Coronary artery (tissue), 2 donors: ENCODE measurements around the gene NUTM1.

Source experiments
- DNase-seq: peaks from one replicate; pipeline ENCODE4 v3.0.0-alpha.2; 2017; ENCODE audit warnings: low spot score
- H3K27ac ChIP-seq, 2 donors: fragments of 200-600 bp; sonication (generic); one replicate each; pipeline ENCODE4 v1.5.1; 2016 to 2019
- H3K4me3 ChIP-seq: fragments of 200-600 bp; sonication (generic); 2 replicates; pipeline ENCODE4 v1.5.1; 2016; ENCODE audit warnings: mild to moderate bottlenecking, moderate library complexity
- TF ChIP-seq, protein P1 (sequence below): fragments of 200-600 bp; sonication (generic); IDR thresholded peaks from one replicate; pipeline ENCODE4 v1.5.1; 2019; ENCODE audit warnings: antibody characterized with exemption

The NUTM1 gene

DNA sequence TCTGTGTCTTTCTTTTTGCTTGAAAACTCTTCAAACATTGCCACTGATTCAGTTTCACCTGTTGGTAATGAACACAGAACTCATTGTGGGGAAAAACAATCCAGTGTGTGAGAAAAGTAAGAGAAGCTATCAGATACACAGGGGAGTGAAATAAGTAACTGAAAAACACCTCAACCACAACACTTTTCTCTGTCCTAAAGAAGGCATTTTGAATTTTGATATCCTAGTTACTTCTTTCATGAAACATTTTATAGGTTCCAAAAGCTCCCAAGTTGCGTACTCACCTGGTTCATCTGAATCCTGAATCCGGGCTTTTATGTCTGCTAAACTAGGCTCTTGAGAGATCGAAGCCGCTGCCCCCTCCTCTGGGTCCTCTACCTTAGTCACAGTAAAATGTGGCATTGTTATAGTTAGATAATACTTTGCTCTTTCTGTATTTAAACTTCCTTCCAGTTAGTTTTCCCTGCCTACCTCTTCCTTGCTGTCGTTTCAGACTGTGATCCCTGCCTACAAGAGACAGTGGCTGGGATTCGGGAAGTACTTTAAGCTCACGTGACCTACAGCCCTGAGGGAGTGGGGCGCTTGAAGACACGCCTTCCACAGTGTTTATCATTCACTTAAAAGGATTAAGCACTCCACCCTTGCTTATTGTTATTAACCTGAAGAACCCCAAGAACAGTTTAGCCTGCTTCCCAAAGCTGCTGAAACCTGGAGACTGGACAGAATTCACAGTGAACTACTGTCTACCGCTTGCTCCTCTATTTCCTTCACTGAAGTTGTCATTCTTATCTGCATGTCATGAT is 24.6 kb upstream of the NUTM1 start:
- DNase-seq, result no peak
- TF ChIP-seq, protein P1, sequence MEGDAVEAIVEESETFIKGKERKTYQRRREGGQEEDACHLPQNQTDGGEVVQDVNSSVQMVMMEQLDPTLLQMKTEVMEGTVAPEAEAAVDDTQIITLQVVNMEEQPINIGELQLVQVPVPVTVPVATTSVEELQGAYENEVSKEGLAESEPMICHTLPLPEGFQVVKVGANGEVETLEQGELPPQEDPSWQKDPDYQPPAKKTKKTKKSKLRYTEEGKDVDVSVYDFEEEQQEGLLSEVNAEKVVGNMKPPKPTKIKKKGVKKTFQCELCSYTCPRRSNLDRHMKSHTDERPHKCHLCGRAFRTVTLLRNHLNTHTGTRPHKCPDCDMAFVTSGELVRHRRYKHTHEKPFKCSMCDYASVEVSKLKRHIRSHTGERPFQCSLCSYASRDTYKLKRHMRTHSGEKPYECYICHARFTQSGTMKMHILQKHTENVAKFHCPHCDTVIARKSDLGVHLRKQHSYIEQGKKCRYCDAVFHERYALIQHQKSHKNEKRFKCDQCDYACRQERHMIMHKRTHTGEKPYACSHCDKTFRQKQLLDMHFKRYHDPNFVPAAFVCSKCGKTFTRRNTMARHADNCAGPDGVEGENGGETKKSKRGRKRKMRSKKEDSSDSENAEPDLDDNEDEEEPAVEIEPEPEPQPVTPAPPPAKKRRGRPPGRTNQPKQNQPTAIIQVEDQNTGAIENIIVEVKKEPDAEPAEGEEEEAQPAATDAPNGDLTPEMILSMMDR, result no peak
- H3K27ac ChIP-seq, result no peak overlapping the region
- peak overlapping the region; percentile 58 for H3K4me3 ChIP-seq

DNA sequence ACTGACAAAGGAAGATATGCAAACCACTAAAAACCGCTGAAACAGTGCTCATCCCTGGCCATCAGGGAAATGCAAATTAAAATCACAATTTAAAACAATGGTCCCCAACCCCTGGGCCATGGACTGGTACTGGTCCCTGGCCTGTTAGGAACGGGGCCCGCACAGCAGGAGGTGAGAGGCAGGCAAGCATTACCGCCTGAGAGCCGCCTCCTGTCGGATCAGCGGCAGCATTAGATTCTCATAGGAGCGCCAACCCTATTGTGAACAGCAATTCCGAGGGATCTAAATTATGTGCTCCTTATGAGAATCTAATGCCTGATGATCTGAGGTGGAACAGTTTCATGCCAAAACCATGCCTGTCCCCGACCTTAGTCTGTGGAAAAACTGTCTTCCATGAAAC is 19.9 kb upstream of the NUTM1 start:
- Histone ChIP-seq H3K4me3 (no peak overlapping the region), H3K27ac (no peak overlapping the region)
- no peak for DNase-seq
- TF ChIP-seq, protein P1, result no peak

DNA sequence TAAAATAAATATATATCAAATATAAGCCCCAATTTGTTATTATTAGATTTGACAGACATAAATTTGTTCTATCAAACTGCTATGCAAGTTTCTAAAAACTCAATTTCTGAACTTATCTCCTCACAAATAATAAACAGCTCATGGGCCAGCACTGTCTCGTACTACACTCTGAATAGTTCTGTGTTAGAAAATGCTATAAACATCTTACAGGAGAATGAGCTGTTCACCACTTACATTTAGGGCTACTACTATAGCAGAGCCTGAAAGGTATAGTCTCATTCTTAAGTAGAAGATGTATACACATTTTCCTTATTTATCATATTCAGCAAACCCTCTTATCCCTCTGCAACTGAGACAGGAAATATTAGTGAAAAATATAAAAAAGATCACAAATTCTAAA is 18.2 kb upstream of the NUTM1 start:
- TF ChIP-seq, protein P1, result no peak

DNA sequence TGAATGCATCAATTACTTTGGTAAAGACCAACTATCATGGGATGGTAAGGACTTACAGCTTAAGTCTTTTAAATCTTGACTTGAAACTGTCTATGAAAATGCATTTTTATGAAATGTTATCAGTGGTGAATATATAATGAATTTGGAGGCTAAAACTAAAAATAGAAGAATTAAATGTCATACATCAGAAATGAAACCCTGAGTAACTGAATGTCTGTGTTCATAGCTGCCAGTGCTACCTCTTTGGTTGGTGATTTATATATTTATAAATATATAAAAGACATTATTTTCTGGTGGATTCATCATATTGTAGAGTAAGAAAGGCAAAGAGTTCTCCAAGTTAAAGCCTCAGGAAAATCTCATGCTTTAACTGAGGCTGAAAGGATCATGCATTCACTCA is 17.7 kb upstream of the NUTM1 start:
- H3K27ac ChIP-seq, result no peak overlapping the region
- no peak for DNase-seq
- TF ChIP-seq, protein P1, result no peak
- H3K4me3 ChIP-seq, result no peak overlapping the region

More for the DNA sequence above, 18.2 kb upstream of the NUTM1 start:
- no peak for DNase-seq
- no peak overlapping the region for H3K27ac ChIP-seq
- no peak overlapping the region for H3K4me3 ChIP-seq

DNA sequence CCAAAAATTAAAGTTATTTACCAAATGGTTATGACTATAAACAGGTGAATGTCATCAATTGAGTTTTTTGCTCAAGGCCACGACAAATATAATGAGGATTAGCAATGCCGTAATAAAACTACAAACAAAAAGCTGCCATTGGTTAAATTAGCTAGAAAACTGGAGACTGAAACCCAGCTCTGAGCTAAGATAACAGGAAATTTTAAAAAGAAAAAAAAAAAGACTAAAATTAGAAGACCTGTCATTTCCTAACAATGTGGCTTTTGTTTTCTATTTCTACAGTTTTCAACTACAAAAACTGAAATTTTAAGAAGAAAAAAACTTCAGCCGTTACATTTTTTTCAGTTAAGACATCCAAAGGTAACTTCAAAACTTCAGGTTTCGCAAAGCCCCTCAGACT is 15.2 kb upstream of the NUTM1 start:
- TF ChIP-seq, protein P1, result no peak
- H3K27ac ChIP-seq, result no peak overlapping the region
- DNase-seq, result no peak
- H3K4me3 ChIP-seq, result no peak overlapping the region

DNA sequence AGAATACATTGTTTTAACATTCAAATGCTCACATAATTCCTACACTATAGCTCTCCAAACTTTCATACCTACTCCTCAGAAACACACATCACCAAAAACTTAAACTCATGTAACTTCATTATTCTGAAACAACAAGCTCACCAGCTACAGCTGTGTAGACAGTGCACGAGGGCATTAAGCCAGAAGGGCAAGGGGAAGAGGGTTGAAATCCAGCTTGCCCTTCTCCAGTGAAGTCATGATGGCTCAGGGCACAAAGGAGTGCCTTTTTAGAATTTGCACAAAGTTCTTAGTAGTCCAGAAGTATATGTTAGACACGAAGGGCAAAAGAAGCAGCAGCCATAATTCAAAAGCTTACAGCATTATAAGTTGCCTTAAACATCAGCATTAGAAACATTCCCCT is 14.1 kb upstream of the NUTM1 start:
- Histone ChIP-seq H3K27ac (no peak overlapping the region), H3K4me3 (no peak overlapping the region)
- DNase-seq, result no peak
- TF ChIP-seq, protein P1, result no peak

DNA sequence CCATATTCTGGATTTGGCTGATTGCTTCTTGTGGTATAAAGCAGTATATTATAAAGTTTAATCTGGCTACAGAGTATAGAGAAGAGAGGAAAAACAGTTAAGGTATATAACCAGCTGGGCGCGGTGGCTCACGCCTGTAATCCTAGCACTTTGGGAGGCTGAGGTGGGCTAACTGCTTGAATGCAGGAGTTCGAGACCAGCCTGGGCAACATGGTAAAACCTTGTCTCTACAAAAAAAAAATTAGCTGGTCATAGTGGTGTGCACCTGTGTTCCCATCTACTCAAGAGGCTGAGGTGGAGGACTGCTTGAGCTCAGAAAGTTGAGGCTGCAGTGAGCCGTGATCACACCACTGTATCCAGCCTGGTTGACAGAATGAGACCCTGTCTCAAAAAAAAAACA is 12.8 kb upstream of the NUTM1 start:
- no peak overlapping the region for H3K27ac ChIP-seq
- TF ChIP-seq, protein P1, result no peak
- no peak overlapping the region for H3K4me3 ChIP-seq
- DNase-seq, result no peak
